BE2C (cell line): Measurements from ENCODE around the gene HTR2C.
"Not testable (repeated sequence)": the region's sequence is repeated elsewhere in the genome, so short reads cannot be mapped to it uniquely, and the experiment has no call there.

ENCODE experiments used
- DNase-seq: peaks from one replicate; pipeline ENCODE4 v3.0.0-alpha.2; 2020
- H3K27me3 ChIP-seq: fragments of 250-450 bp; sonication (Bioruptor Pico); 2 replicates; pipeline ENCODE4 v1.5.1; 2020; ENCODE audit warnings: mild to moderate bottlenecking
- H3K36me3 ChIP-seq: fragments of 250-450 bp; sonication (Bioruptor Pico); 2 replicates; pipeline ENCODE4 v1.5.1; 2020; ENCODE audit warnings: mild to moderate bottlenecking
- H3K4me1 ChIP-seq: fragments of 250-450 bp; sonication (Bioruptor Pico); 2 replicates; pipeline ENCODE4 v1.5.1; 2020
- H3K4me3 ChIP-seq: 2 replicates; pipeline ENCODE4 v1.5.1; 2011; ENCODE audit warnings: low read depth, low read length
- H3K9me3 ChIP-seq: fragments of 250-450 bp; sonication (Bioruptor Pico); 2 replicates; pipeline ENCODE4 v1.5.1; 2020
- TF ChIP-seq, protein P1 (sequence below): IDR thresholded peaks from 2 replicates; pipeline ENCODE4 v1.5.1; 2012; ENCODE audit warnings: mild to moderate bottlenecking, low read depth, low read length

The HTR2C gene

DNA sequence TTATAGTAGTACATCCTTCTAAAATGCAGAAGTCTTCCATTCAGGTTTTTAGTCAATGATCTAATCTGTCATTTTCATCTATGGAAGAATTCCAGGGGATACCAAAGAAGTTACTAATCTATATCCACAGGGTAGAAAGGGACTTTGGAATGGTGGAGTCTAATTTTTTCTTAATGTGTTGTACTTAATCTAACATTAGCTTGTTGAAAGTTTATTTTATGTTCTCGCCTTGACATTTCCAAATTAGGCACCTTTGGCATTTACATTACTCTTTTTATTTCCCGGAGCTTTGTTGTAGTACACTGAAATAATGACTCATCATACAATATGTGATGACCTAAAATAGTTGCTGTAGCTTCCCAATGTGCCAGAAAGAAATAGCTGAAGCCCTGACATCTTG lies 91.5 kb downstream of the HTR2C start:
- TF ChIP-seq, protein P1, sequence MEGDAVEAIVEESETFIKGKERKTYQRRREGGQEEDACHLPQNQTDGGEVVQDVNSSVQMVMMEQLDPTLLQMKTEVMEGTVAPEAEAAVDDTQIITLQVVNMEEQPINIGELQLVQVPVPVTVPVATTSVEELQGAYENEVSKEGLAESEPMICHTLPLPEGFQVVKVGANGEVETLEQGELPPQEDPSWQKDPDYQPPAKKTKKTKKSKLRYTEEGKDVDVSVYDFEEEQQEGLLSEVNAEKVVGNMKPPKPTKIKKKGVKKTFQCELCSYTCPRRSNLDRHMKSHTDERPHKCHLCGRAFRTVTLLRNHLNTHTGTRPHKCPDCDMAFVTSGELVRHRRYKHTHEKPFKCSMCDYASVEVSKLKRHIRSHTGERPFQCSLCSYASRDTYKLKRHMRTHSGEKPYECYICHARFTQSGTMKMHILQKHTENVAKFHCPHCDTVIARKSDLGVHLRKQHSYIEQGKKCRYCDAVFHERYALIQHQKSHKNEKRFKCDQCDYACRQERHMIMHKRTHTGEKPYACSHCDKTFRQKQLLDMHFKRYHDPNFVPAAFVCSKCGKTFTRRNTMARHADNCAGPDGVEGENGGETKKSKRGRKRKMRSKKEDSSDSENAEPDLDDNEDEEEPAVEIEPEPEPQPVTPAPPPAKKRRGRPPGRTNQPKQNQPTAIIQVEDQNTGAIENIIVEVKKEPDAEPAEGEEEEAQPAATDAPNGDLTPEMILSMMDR: no peak
- Histone ChIP-seq H3K4me1 (no peaks in the 10 kb centered on the region), H3K36me3 (no peaks in the 10 kb centered on the region), H3K9me3 (no peaks in the 10 kb centered on the region), H3K4me3 (no peak overlapping the region), H3K27me3 (no peaks in the 10 kb centered on the region)
- no peak for DNase-seq

DNA sequence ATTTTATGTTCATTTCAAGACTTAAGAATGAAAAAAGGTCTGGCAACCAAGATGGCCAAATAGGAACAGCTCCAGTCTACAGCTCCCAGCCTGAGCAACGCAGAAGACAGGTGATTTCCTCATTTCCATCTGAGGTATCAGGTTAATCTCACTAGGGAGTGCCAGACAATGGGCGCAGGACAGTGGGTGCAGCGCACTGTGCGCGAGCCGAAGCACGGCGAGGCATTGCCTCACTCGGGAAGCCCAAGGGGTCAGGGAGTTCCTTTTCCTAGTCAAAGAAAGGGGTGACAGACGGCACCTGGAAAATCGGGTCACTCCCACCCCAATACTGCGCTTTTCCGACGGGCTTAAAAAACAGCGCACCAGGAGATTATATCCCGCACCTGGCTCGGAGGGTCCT lies 116.6 kb downstream of the HTR2C start:
- H3K36me3 ChIP-seq, H3K27me3 ChIP-seq, DNase-seq, H3K9me3 ChIP-seq, H3K4me1 ChIP-seq, H3K4me3 ChIP-seq: not testable (repeated sequence)

DNA sequence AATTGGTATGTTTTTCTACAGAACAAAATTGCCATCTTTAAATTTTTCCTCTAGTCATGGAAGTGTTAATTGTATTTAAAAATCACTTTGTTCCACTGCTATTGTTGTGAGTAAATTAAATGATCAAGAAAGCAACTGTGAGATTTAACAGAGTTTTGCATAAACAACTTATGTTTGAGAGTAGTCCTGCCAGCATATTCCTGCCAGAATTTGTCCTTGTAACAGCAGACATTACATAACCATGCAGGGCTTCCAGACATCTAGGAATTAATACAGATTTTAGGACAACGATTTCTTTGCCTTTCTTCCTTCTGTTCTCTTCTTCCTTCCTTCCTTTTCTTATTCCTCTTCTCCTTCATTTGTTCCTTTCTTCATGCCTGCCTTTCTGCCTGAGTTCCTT lies 125.5 kb downstream of the HTR2C start:
- Histone ChIP-seq H3K4me3 (no peak overlapping the region), H3K27me3 (peaks cover 6% of the 10 kb centered on the region; the same call in 1 of the 2 replicates), H3K36me3 (no peaks in the 10 kb centered on the region), H3K9me3 (no peaks in the 10 kb centered on the region), H3K4me1 (no peaks in the 10 kb centered on the region)
- no peak for DNase-seq
- TF ChIP-seq, protein P1: no peak

DNA sequence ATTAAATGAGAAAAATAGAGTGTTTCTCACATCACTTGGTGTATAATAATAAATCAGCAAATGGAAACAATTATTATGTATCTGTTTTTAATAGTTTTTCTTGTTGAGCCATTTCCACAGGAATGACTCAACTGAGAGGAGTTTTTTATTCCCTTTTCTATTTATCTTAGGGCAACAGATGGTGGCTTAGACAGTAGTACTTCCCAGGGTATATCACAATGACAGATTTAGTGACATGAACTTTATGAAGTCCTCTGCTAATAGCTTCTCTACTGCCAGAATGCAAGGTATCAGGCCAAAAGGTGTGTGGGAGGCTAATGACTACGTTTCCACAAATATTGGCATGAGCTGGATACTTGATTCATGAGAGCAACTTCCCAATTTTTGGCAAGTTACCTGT lies 126.7 kb downstream of the HTR2C start:
- H3K27me3 ChIP-seq: peaks cover 6% of the 10 kb centered on the region; the same call in 1 of the 2 replicates
- no peaks in the 10 kb centered on the region for H3K36me3 ChIP-seq
- H3K4me3 ChIP-seq: no peak overlapping the region
- H3K9me3 ChIP-seq: no peaks in the 10 kb centered on the region
- DNase-seq: no peak
- no peaks in the 10 kb centered on the region for H3K4me1 ChIP-seq
- TF ChIP-seq, protein P1: no peak

DNA sequence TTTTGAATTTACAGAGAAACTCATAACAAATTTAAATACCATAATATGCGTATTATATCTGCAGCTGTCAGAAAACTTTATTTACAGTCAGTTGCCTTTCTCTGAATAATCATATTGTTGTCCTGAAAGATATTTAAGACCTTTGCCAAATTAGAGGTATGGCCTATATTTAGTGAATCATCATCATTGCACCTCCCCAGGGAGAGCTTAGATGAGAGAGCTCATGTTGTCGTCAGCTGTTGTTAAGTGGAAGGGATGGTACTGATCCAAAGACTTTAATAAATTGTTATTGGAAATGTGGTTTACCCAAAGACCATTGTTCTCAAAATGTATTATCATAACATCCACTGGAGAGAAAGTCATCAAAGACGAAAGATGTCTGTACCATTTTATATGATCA lies 128.6 kb downstream of the HTR2C start:
- TF ChIP-seq, protein P1: no peak
- no peaks in the 10 kb centered on the region for H3K36me3 ChIP-seq
- DNase-seq: no peak
- H3K4me3 ChIP-seq: no peak overlapping the region
- no peaks in the 10 kb centered on the region for H3K4me1 ChIP-seq
- H3K27me3 ChIP-seq: peaks cover 6% of the 10 kb centered on the region; the same call in 1 of the 2 replicates
- no peaks in the 10 kb centered on the region for H3K9me3 ChIP-seq

DNA sequence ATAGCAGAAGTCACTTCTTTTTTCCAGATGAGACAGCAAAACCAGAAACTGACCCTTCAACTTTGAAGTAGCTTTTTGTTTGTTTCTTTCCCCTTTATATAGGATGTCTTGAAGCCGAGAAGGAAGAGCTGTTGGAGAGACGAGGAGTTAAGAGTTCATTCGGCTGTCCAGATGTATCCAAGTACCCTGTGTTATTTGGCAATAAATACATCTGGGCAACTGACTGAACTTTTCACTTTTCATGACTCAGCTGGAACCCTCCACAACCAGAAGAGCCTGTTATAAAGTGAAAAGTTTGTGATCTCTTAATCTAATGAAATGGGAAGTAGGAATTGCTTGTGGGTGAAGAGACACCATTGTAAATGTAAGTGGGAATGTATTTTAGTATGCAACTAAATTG lies 131.2 kb downstream of the HTR2C start:
- Histone ChIP-seq H3K4me3 (no peak overlapping the region), H3K27me3 (peaks cover 2% of the 10 kb centered on the region; the same call in 1 of the 2 replicates), H3K36me3 (no peaks in the 10 kb centered on the region), H3K4me1 (no peaks in the 10 kb centered on the region), H3K9me3 (no peaks in the 10 kb centered on the region)
- TF ChIP-seq, protein P1: no peak
- no peak for DNase-seq

DNA sequence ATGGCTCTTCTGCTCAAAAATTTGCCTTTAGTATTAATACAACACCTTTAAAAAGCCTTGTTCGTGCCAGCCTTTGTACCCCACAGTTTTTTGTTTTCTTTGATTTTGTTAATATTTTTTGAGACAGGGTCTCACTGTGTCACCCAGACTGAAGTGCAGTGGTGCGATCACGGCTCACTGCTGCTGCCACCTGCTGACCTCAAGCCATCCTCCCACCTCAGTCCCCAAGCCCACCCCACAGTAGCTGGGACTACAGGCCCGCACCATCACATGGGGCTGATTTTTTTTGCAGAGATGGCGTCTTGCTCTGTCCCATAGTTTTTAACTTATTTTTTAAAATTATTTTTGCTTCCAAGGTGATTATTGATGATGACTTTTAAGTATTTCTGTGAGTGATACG lies 134.0 kb downstream of the HTR2C start:
- Histone ChIP-seq H3K4me1 (no peaks in the 10 kb centered on the region), H3K27me3 (0 out of 2 replicates have a peak, but pooled peaks cover 2% of the 10 kb centered on the region), H3K9me3 (no peaks in the 10 kb centered on the region), H3K4me3 (no peak overlapping the region), H3K36me3 (no peaks in the 10 kb centered on the region)
- DNase-seq: peak; percentile 38
- TF ChIP-seq, protein P1: peak; percentile 59
